SU-DHL-6 (cell line): ENCODE data around the gene SYNGR2.

Source experiments
- H2AFZ ChIP-seq: fragments of 200-600 bp; sonication (generic); 2 replicates; pipeline ENCODE4 v1.6.1; 2014; ENCODE audit warnings: low read depth, mild to moderate bottlenecking, moderate library complexity, mixed read lengths, antibody characterized with exemption, low read length; ENCODE audit not compliant: severe bottlenecking
- H3F3A ChIP-seq: fragments of 200-600 bp; shearing (Covaris generic); 2 replicates; pipeline ENCODE4 v1.6.0; 2016; ENCODE audit warnings: antibody characterized with exemption, mild to moderate bottlenecking; ENCODE audit not compliant: insufficient read depth
- H3K27ac ChIP-seq: fragments of 200-600 bp; sonication (generic); 2 replicates; pipeline ENCODE4 v1.5.1; 2016; ENCODE audit warnings: low read depth, mild to moderate bottlenecking, low read length, moderate library complexity, mixed read lengths
- H3K27me3 ChIP-seq: fragments of 200-600 bp; sonication (generic), shearing (Covaris generic); 2 replicates; pipeline ENCODE4 v1.6.0; 2014; ENCODE audit warnings: mild to moderate bottlenecking, low read length
- H3K36me3 ChIP-seq: fragments of 200-600 bp; sonication (generic); 2 replicates; pipeline ENCODE4 v1.6.1; 2014; ENCODE audit warnings: mild to moderate bottlenecking, low read length, mixed read lengths
- H3K4me2 ChIP-seq: fragments of 300-600, 200-600 bp; shearing (Covaris generic), sonication (generic); 2 replicates; pipeline ENCODE4 v1.6.0; 2014; ENCODE audit warnings: low read length, low read depth, mild to moderate bottlenecking; ENCODE audit not compliant: poor library complexity, severe bottlenecking
- H3K4me3 ChIP-seq: fragments of 200-600 bp; sonication (generic); 2 replicates; pipeline ENCODE4 v1.5.1; 2014; ENCODE audit warnings: antibody characterized with exemption, low read length, mild to moderate bottlenecking, mixed read lengths; ENCODE audit not compliant: insufficient read depth, poor library complexity, severe bottlenecking
- H3K79me2 ChIP-seq: fragments of 200-600 bp; sonication (generic); 2 replicates; pipeline ENCODE4 v1.6.1; 2014; ENCODE audit warnings: mild to moderate bottlenecking, low read length, moderate library complexity; ENCODE audit not compliant: insufficient read depth
- H3K9ac ChIP-seq: fragments of 200-600 bp; sonication (generic); 2 replicates; pipeline ENCODE4 v1.7.0; 2014; ENCODE audit warnings: mild to moderate bottlenecking, low read length
- H3K9me2 ChIP-seq: fragments of 200-600 bp; sonication (generic); replicated peaks from 2 replicates; pipeline ENCODE4 v1.6.1; 2014; ENCODE audit warnings: low read length; ENCODE audit not compliant: insufficient read depth
- H3K9me3 ChIP-seq: fragments of 200-600 bp; sonication (generic); 2 replicates; pipeline ENCODE4 v1.6.1; 2014; ENCODE audit warnings: low read length, mixed read lengths; ENCODE audit not compliant: insufficient read depth
- H4K20me1 ChIP-seq: fragments of 200-600 bp; sonication (generic); 2 replicates; pipeline ENCODE4 v1.6.1; 2014; ENCODE audit warnings: low read depth, mild to moderate bottlenecking, antibody characterized with exemption, low read length, moderate library complexity, mixed read lengths
- CTCF ChIP-seq: fragments of 200-600 bp; sonication (generic); IDR thresholded peaks from one replicate; pipeline ENCODE4 v1.5.1; 2017; ENCODE audit warnings: antibody characterized with exemption, mild to moderate bottlenecking, low read length, moderate library complexity; ENCODE audit not compliant: insufficient read depth, poor library complexity, severe bottlenecking
- EZH2phosphoT487 ChIP-seq: fragments of 200-600 bp; sonication (generic), shearing (Covaris generic); conservative IDR thresholded peaks from 2 replicates; pipeline ENCODE4 v1.6.1; 2018; ENCODE audit warnings: mild to moderate bottlenecking, antibody characterized with exemption, low read length, moderate library complexity, mixed read lengths

Gene SYNGR2

GRCh38 chr17:78183916-78184315 is 15.5 kb downstream of the SYNGR2 start:
- Histone ChIP-seq H3K36me3 (peaks cover 4% of the 10 kb centered on the region; the same call in 1 of the 2 replicates), H3K4me3 (no peak overlapping the region), H3K9me2 (no peaks in the 10 kb centered on the region), H3K9me3 (no peaks in the 10 kb centered on the region), H3F3A (peaks cover 23% of the 10 kb centered on the region; the same call in 1 of the 2 replicates), H3K4me2 (no peak overlapping the region), H3K27me3 (no peaks in the 10 kb centered on the region), H4K20me1 (no peaks in the 10 kb centered on the region; the same call in 1 of the 2 replicates), H3K9ac (no peak overlapping the region), H2AFZ (no peak overlapping the region), H3K27ac (no peak overlapping the region), H3K79me2 (peaks cover 31% of the 10 kb centered on the region)
- TF ChIP-seq CTCF, result no peak
- no peak for TF ChIP-seq EZH2phosphoT487

- TF ChIP-seq EZH2phosphoT487 (no peak), CTCF (no peak)
- Histone ChIP-seq H3F3A (peaks cover 23% of the 10 kb centered on the region; the same call in 1 of the 2 replicates), H3K36me3 (peaks cover 4% of the 10 kb centered on the region; the same call in 1 of the 2 replicates), H3K4me2 (no peak overlapping the region), H3K9me3 (no peaks in the 10 kb centered on the region), H3K9ac (no peak overlapping the region), H3K9me2 (no peaks in the 10 kb centered on the region), H3K27me3 (no peaks in the 10 kb centered on the region), H3K79me2 (peaks cover 36% of the 10 kb centered on the region), H4K20me1 (no peaks in the 10 kb centered on the region; the same call in 1 of the 2 replicates), H3K27ac (no peak overlapping the region), H2AFZ (no peak overlapping the region), H3K4me3 (no peak overlapping the region)
Measured at GRCh38 chr17:78184351-78184750, 16.0 kb downstream of the SYNGR2 start.

- peak overlapping the region; percentile 78 for H3K4me2 ChIP-seq
Measured at GRCh38 chr17:78184868-78185267, 16.5 kb downstream of the SYNGR2 start.

More at GRCh38 chr17:78184868-78185267, 16.5 kb downstream of the SYNGR2 start:
- Histone ChIP-seq H2AFZ (no peak overlapping the region), H3K4me3 (no peak overlapping the region), H3K27me3 (no peaks in the 10 kb centered on the region), H3K9me2 (no peaks in the 10 kb centered on the region), H3K27ac (no peak overlapping the region), H3K9me3 (no peaks in the 10 kb centered on the region), H3K79me2 (peaks cover 41% of the 10 kb centered on the region), H3K36me3 (peaks cover 4% of the 10 kb centered on the region; the same call in 1 of the 2 replicates), H3F3A (peaks cover 23% of the 10 kb centered on the region; the same call in 1 of the 2 replicates), H4K20me1 (no peaks in the 10 kb centered on the region; the same call in 1 of the 2 replicates), H3K9ac (no peak overlapping the region)
- TF ChIP-seq EZH2phosphoT487 (no peak), CTCF (no peak)
